Lower lobe of right lung (tissue), 2 donors: ENCODE data around the gene GHR. TPM values are rescaled to one million over a fixed set of nuclear protein-coding genes. Genes with fewer than 3 reads are reported as not detected.

Experiments
- ATAC-seq, 2 donors: fragments of 200-7000 bp; cut with Tn5 transposase; one replicate each; pipeline ENCODE4 v1.9.1; 2020 to 2022; ENCODE audit warnings: mild to moderate bottlenecking in 2 of 2, moderate library complexity in 2 of 2
- DNase-seq: peaks from one replicate; pipeline ENCODE4 v3.0.0-alpha.2; 2020
- H3K27ac ChIP-seq: fragments of 200-600 bp; one replicate; pipeline ENCODE4 v1.8.0; 2022
- H3K27me3 ChIP-seq: fragments of 200-600 bp; one replicate; pipeline ENCODE4 v1.8.0; 2022; ENCODE audit warnings: low read depth
- H3K36me3 ChIP-seq: fragments of 200-600 bp; one replicate; pipeline ENCODE4 v1.8.0; 2022; ENCODE audit warnings: mild to moderate bottlenecking
- H3K4me1 ChIP-seq: fragments of 200-600 bp; one replicate; pipeline ENCODE4 v1.8.0; 2022
- H3K4me3 ChIP-seq: fragments of 200-600 bp; one replicate; pipeline ENCODE4 v1.8.0; 2022; ENCODE audit warnings: mild to moderate bottlenecking
- H3K9me3 ChIP-seq: fragments of 200-600 bp; one replicate; pipeline ENCODE4 v1.8.0; 2022
- CTCF ChIP-seq: fragments of 200-600 bp; IDR thresholded peaks from one replicate; pipeline ENCODE4 v1.8.0; 2022; ENCODE audit warnings: antibody characterized with exemption, mild to moderate bottlenecking
- intact Hi-C: fragments of 100-400 bp; cut with DNase I; formaldehyde crosslinking; loops from one replicate; pipeline ENCODE4 v1.11.0; 2022
- total RNA-seq: library from RNA; stranded (reverse); fragmentation: NEBNext Ultra II Directional; extraction: Animal tissue kit (Norgen Biotek cat#: 25700); gene quantifications from one replicate; pipeline ENCODE4 v1.2.1, GENCODE V29; 2021
- donor health status: DM: no; HTN: yes; CAD: no; lungs with severe emphysema.

GHR gene
- total RNA-seq, 1 donor from 2014 or later: 5.2 TPM

- Histone ChIP-seq H3K27ac (no peak overlapping the region), H3K4me3 (no peak overlapping the region), H3K4me1 (peaks cover 9% of the 10 kb centered on the region), H3K9me3 (no peaks in the 10 kb centered on the region), H3K36me3 (no peaks in the 10 kb centered on the region), H3K27me3 (peaks cover 9% of the 10 kb centered on the region)
- DNase-seq (no peak), ATAC-seq (no peak)
- TF ChIP-seq CTCF: no peak
- intact Hi-C loops: loop anchor here (10.0 kb wide), 1 partner anchor 155 kb away; no protein-coding TSS in a partner anchor
Observed at GRCh38 chr5:42429694-42430093, 6.5 kb downstream of the GHR start.

- Histone ChIP-seq H3K27ac (no peak overlapping the region), H3K4me3 (no peak overlapping the region), H3K4me1 (no peaks in the 10 kb centered on the region), H3K27me3 (no peaks in the 10 kb centered on the region), H3K9me3 (no peaks in the 10 kb centered on the region), H3K36me3 (no peaks in the 10 kb centered on the region)
- no peak for TF ChIP-seq CTCF
- intact Hi-C loops: no loop called here
- ATAC-seq (no peak), DNase-seq (no peak)
Observed at GRCh38 chr5:42434047-42434724, 10.9 kb downstream of the GHR start.

GRCh38 chr5:42436051-42436450 lies 12.8 kb downstream of the GHR start:
- intact Hi-C loops: no loop called here
- H3K4me3 ChIP-seq: no peak overlapping the region
- no peaks in the 10 kb centered on the region for H3K27me3 ChIP-seq
- DNase-seq: no peak
- H3K27ac ChIP-seq: no peak overlapping the region
- H3K4me1 ChIP-seq: no peaks in the 10 kb centered on the region
- no peaks in the 10 kb centered on the region for H3K9me3 ChIP-seq
- ATAC-seq: no peak
- no peaks in the 10 kb centered on the region for H3K36me3 ChIP-seq
- no peak for TF ChIP-seq CTCF

- no peak for TF ChIP-seq CTCF
- no peaks in the 10 kb centered on the region for H3K27me3 ChIP-seq
- DNase-seq: no peak
- no peaks in the 10 kb centered on the region for H3K4me1 ChIP-seq
- H3K27ac ChIP-seq: no peak overlapping the region
- no peaks in the 10 kb centered on the region for H3K9me3 ChIP-seq
- ATAC-seq: no peak
- no peaks in the 10 kb centered on the region for H3K36me3 ChIP-seq
- intact Hi-C loops: no loop called here
- no peak overlapping the region for H3K4me3 ChIP-seq
Observed at GRCh38 chr5:42454216-42454995, 31.2 kb downstream of the GHR start.

- Histone ChIP-seq H3K27ac (no peak overlapping the region), H3K4me1 (no peaks in the 10 kb centered on the region), H3K9me3 (no peaks in the 10 kb centered on the region), H3K4me3 (no peak overlapping the region), H3K27me3 (no peaks in the 10 kb centered on the region), H3K36me3 (no peaks in the 10 kb centered on the region)
- TF ChIP-seq CTCF: no peak
- no peak for ATAC-seq
- DNase-seq: no peak
- intact Hi-C loops: no loop called here
Observed at GRCh38 chr5:42461033-42461432, 37.8 kb downstream of the GHR start.
